ENCODE measurements around the gene CRTC3.
"Not testable (repeated sequence)": the region's sequence is repeated elsewhere in the genome, so short reads cannot be mapped to it uniquely, and the experiment has no call there.

CRTC3 gene

DNA sequence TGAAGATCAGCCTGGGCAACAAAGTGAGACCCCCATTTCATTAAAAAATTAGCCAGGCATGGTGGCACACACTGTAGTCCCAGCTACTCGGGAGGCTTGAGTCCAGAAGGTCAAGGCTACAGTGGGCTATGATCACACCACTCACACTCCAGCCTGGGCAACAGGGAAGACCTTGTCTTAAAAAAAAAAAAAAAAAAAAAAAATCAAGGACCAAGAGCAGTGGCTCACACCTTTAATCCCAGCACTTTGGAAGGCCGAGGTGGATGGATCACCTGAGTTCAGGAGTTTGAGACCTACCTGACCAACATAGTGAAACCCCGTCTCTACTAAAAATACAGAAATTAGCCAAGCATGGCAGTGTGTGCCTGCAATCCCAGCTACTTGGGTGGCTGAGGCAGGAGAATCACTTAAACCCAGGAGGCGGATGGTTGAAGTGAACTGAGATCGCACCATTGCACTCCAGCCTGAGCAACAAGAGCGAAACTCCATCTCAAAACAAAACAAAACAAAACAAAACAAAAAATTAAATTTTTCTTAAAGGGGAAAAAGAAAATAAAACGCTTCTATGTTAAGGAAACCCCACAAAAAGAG is 138.1 kb downstream of the CRTC3 start:
- not testable (repeated sequence) for H2AFZ ChIP-seq (ENCODE audit: low read length); H2BK120ac ChIP-seq (ENCODE audit: low read depth, low read length); H3K4me3 ChIP-seq (ENCODE audit: low read length in 2 of 2); H2BK12ac ChIP-seq (ENCODE audit: low read length); H4K8ac ChIP-seq (ENCODE audit: low read depth, low read length); H3K27me3 ChIP-seq (ENCODE audit: control insufficient read depth in 3 of 3, insufficient read depth in 3 of 3, low read depth in 1 of 3, low read length in 3 of 3); H2AK5ac ChIP-seq (ENCODE audit: low read depth, low read length); H3K23ac ChIP-seq (ENCODE audit: low read depth, low read length, poor library complexity); H3K27ac ChIP-seq (replicated peaks; ENCODE audit: low read length); H3K9me3 ChIP-seq (replicated peaks in 1 of 2; ENCODE audit: control insufficient read depth in 2 of 2, insufficient read depth in 1 of 2, low read depth in 1 of 2, low read length in 2 of 2); DNase-seq (ENCODE audit: low spot score); H3K4me2 ChIP-seq (ENCODE audit: insufficient read depth, low read length, poor library complexity, severe bottlenecking); H3K4me1 ChIP-seq (ENCODE audit: control insufficient read depth in 2 of 2, insufficient read depth in 1 of 2, low read depth in 1 of 2, low read length in 2 of 2); H2BK5ac ChIP-seq (ENCODE audit: low read length); H3K9ac ChIP-seq (ENCODE audit: low read depth, low read length, poor library complexity); H3K18ac ChIP-seq (ENCODE audit: low read length); H3K79me1 ChIP-seq (ENCODE audit: low read depth, low read length); H3K4ac ChIP-seq (ENCODE audit: low read length); H3K36me3 ChIP-seq (replicated peaks in 1 of 2; ENCODE audit: control insufficient read depth in 2 of 2, insufficient read depth in 2 of 2, low read length in 2 of 2); H4K91ac ChIP-seq (ENCODE audit: low read depth, low read length, poor library complexity); H2BK15ac ChIP-seq (ENCODE audit: low read length); H3K14ac ChIP-seq (ENCODE audit: low read length)
- no CpG with 5 or more reads among the region's 7 CpGs for WGBS, 2 donors (ENCODE audit: extremely low coverage in 2 of 2, insufficient read length in 2 of 2, insufficient replicate concordance in 1 of 2)

DNA sequence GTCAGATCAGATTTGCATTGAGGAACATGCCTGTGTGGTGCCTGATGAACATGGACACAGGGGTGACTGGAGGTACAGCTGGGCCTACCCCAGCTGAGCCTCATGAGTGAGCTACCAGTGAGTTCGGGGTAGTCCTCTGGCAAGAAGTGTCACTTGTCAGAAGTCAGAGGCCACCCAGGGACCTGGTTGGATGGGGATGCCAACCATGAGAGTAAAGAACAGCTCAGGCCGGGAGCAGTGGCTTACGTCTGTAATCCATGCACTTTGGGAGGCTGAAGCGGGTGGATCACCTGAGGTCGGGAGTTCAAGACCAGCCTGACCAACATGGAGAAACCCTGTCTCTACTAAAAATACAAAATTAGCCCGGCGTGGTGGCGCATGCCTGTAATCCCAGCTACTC is 140.9 kb downstream of the CRTC3 start:
- not testable (repeated sequence) for H3K4ac ChIP-seq (ENCODE audit: low read length); H2AFZ ChIP-seq (ENCODE audit: low read length); H3K23ac ChIP-seq (ENCODE audit: low read depth, low read length, poor library complexity); H2BK5ac ChIP-seq (ENCODE audit: low read length); DNase-seq (ENCODE audit: low spot score); H3K4me2 ChIP-seq (ENCODE audit: insufficient read depth, low read length, poor library complexity, severe bottlenecking); H3K14ac ChIP-seq (ENCODE audit: low read length); H2BK120ac ChIP-seq (ENCODE audit: low read depth, low read length); H3K79me1 ChIP-seq (ENCODE audit: low read depth, low read length); H4K8ac ChIP-seq (ENCODE audit: low read depth, low read length); H2BK12ac ChIP-seq (ENCODE audit: low read length); H3K4me1 ChIP-seq (ENCODE audit: control insufficient read depth in 2 of 2, insufficient read depth in 1 of 2, low read depth in 1 of 2, low read length in 2 of 2); H2AK5ac ChIP-seq (ENCODE audit: low read depth, low read length); H3K36me3 ChIP-seq (replicated peaks in 1 of 2; ENCODE audit: control insufficient read depth in 2 of 2, insufficient read depth in 2 of 2, low read length in 2 of 2); H3K4me3 ChIP-seq (ENCODE audit: low read length in 2 of 2); H3K9ac ChIP-seq (ENCODE audit: low read depth, low read length, poor library complexity); H3K27ac ChIP-seq (replicated peaks; ENCODE audit: low read length); H3K27me3 ChIP-seq (ENCODE audit: control insufficient read depth in 3 of 3, insufficient read depth in 3 of 3, low read depth in 1 of 3, low read length in 3 of 3); H2BK15ac ChIP-seq (ENCODE audit: low read length); H3K9me3 ChIP-seq (replicated peaks in 1 of 2; ENCODE audit: control insufficient read depth in 2 of 2, insufficient read depth in 1 of 2, low read depth in 1 of 2, low read length in 2 of 2); H4K91ac ChIP-seq (ENCODE audit: low read depth, low read length, poor library complexity); H3K18ac ChIP-seq (ENCODE audit: low read length)
- no CpG with 5 or more reads among the region's 8 CpGs for WGBS, 2 donors (ENCODE audit: extremely low coverage in 2 of 2, insufficient read length in 2 of 2, insufficient replicate concordance in 1 of 2)

DNA sequence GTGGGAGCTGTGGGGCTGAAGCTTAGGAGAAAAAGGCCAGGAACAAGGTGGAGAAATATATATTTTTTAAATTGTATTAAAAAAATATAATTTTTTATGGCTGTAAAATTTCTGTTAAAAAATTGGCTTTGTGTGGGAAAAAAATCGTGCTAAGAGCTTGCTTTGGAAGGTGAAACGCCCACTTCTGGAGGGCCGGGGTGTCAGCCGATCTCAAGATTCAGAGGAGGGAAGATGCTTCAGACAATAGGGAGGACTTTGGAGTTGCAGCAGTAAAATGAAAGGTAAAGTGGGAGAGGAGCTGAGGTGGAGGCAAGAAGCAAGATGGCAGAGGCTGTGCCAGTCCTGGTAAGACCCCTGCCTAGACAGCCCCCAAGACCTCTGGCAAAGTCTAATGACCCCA is 141.5 kb downstream of the CRTC3 start:
- Histone ChIP-seq H3K79me1 (ENCODE audit: low read depth, low read length) (no peaks in the 10 kb centered on the region), H4K91ac (ENCODE audit: low read depth, low read length, poor library complexity) (no peak overlapping the region), H3K27ac (replicated peaks; ENCODE audit: low read length) (no peak overlapping the region), H3K27me3 (ENCODE audit: control insufficient read depth in 3 of 3, insufficient read depth in 3 of 3, low read depth in 1 of 3, low read length in 3 of 3) (no peaks in the 10 kb centered on the region), H2BK120ac (ENCODE audit: low read depth, low read length) (no peak overlapping the region), H3K9me3 (replicated peaks in 1 of 2; ENCODE audit: control insufficient read depth in 2 of 2, insufficient read depth in 1 of 2, low read depth in 1 of 2, low read length in 2 of 2) (no peaks in the 10 kb centered on the region), H3K14ac (ENCODE audit: low read length) (no peak overlapping the region), H2BK15ac (ENCODE audit: low read length) (no peak overlapping the region), H3K4me3 (ENCODE audit: low read length in 2 of 2) (no peak overlapping the region), H3K4me1 (ENCODE audit: control insufficient read depth in 2 of 2, insufficient read depth in 1 of 2, low read depth in 1 of 2, low read length in 2 of 2) (no peaks in the 10 kb centered on the region), H3K18ac (ENCODE audit: low read length) (no peak overlapping the region), H2AK5ac (ENCODE audit: low read depth, low read length) (no peak overlapping the region), H3K9ac (ENCODE audit: low read depth, low read length, poor library complexity) (no peak overlapping the region), H4K8ac (ENCODE audit: low read depth, low read length) (no peak overlapping the region), H2AFZ (ENCODE audit: low read length) (no peak overlapping the region), H3K4me2 (ENCODE audit: insufficient read depth, low read length, poor library complexity, severe bottlenecking) (no peak overlapping the region), H3K4ac (ENCODE audit: low read length) (no peak overlapping the region), H3K23ac (ENCODE audit: low read depth, low read length, poor library complexity) (no peak overlapping the region), H3K36me3 (replicated peaks in 1 of 2; ENCODE audit: control insufficient read depth in 2 of 2, insufficient read depth in 2 of 2, low read length in 2 of 2) (no peaks in the 10 kb centered on the region), H2BK5ac (ENCODE audit: low read length) (no peak overlapping the region), H2BK12ac (ENCODE audit: low read length) (no peak overlapping the region)
- no CpG with 5 or more reads among the region's 4 CpGs for WGBS, 2 donors (ENCODE audit: extremely low coverage in 2 of 2, insufficient read length in 2 of 2, insufficient replicate concordance in 1 of 2)
- DNase-seq (ENCODE audit: low spot score) = no peak

DNA sequence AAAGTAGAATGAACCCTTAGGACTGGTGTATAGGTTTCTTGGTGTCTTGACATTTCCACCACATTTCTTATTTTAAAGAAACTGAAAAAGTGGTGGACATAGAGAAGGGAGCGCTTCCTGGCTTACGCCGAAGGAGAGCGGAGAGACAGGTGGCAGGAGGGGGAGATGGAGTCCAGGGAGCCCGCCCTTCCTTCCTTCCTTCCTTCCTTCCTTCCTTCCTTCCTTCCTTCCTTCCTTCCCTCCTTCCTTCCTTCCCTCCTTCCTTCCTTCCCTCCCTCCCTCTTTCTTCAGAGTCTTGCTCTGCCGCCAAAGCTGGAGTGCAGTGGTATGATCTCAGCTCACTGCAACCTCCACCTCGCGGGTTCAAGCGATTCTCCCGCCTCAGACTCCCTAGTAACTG is 143.6 kb downstream of the CRTC3 start:
- not testable (repeated sequence) for H3K27me3 ChIP-seq (ENCODE audit: control insufficient read depth in 3 of 3, insufficient read depth in 3 of 3, low read depth in 1 of 3, low read length in 3 of 3); H4K8ac ChIP-seq (ENCODE audit: low read depth, low read length); H3K14ac ChIP-seq (ENCODE audit: low read length); H3K9me3 ChIP-seq (replicated peaks in 1 of 2; ENCODE audit: control insufficient read depth in 2 of 2, insufficient read depth in 1 of 2, low read depth in 1 of 2, low read length in 2 of 2); H3K18ac ChIP-seq (ENCODE audit: low read length); H2AK5ac ChIP-seq (ENCODE audit: low read depth, low read length); H3K4me1 ChIP-seq (ENCODE audit: control insufficient read depth in 2 of 2, insufficient read depth in 1 of 2, low read depth in 1 of 2, low read length in 2 of 2); H2AFZ ChIP-seq (ENCODE audit: low read length); H3K36me3 ChIP-seq (replicated peaks in 1 of 2; ENCODE audit: control insufficient read depth in 2 of 2, insufficient read depth in 2 of 2, low read length in 2 of 2); H3K4ac ChIP-seq (ENCODE audit: low read length); H2BK5ac ChIP-seq (ENCODE audit: low read length); H2BK12ac ChIP-seq (ENCODE audit: low read length); H3K27ac ChIP-seq (replicated peaks; ENCODE audit: low read length); H3K4me2 ChIP-seq (ENCODE audit: insufficient read depth, low read length, poor library complexity, severe bottlenecking); H2BK15ac ChIP-seq (ENCODE audit: low read length); H3K4me3 ChIP-seq (ENCODE audit: low read length in 2 of 2); H3K23ac ChIP-seq (ENCODE audit: low read depth, low read length, poor library complexity); H2BK120ac ChIP-seq (ENCODE audit: low read depth, low read length); H4K91ac ChIP-seq (ENCODE audit: low read depth, low read length, poor library complexity); H3K79me1 ChIP-seq (ENCODE audit: low read depth, low read length); H3K9ac ChIP-seq (ENCODE audit: low read depth, low read length, poor library complexity); DNase-seq (ENCODE audit: low spot score)
- whole genome bisulfite sequencing, 2 donors (ENCODE audit: extremely low coverage in 2 of 2, insufficient read length in 2 of 2, insufficient replicate concordance in 1 of 2) = no CpG with 5 or more reads among the region's 10 CpGs
